SIG-M5 treated with dmso at 0.1 percent for 504 hours (cell line): ENCODE data around the gene TMEM250.
A peak's percentile ranks its signal among the peaks of the same experiment; 100 is the strongest.

ENCODE experiments used
- DNase-seq: peaks from one replicate; lab custom pipeline; 2025; ENCODE audit not compliant: unreplicated experiment; lab: John Stamatoyannopoulos, UW

The TMEM250 gene

GRCh38 chr9:136147890-136148714 lies 29.4 kb upstream of the TMEM250 start:
- DNase-seq, result no peak

- no peak for DNase-seq
Observed at GRCh38 chr9:136147038-136147889, 28.6 kb upstream of the TMEM250 start.

DNA sequence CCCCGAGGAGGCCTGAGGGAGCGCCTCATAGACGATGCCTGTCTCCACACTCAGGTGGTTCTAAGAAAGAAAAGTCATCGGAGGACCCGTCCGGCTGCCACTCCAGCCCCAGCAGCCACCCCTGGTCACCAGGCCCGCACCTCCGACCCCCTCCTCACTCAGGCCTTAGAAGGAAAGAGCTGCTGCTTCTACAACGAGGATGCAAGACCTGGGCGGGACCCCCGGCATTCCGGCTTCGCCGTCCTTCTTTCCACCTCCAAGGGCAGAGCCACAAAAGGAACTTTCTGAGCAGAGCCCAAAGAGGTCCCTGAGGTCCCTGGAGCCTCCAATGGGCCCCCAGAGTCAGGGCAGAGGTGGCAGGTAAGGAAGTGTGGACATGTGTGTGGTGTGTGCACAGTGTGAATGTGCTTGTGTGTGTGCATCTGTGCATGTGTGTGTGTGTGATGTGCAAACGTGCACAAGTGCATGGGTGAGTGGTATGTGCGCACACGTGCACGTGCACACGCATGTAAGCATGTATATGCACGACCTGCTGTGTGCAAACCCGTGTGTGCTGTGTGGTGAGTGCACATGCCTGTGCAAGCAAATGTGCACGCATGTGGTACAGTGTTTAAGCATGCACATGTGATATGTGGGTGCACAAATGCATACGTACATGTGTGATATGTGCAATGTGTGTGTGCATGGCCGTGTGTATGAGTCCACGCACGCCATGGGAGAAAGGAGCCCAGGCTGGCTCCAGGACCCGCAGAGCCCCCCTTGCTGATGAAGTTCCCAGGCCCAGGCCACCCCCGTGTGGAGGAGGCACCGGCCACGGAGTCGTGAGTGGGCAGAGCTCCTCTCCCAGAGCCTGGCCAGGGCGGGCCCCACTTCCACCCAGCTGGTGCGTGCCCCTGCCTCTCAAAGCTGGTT lies 27.7 kb upstream of the TMEM250 start:
- no peak for DNase-seq

DNA sequence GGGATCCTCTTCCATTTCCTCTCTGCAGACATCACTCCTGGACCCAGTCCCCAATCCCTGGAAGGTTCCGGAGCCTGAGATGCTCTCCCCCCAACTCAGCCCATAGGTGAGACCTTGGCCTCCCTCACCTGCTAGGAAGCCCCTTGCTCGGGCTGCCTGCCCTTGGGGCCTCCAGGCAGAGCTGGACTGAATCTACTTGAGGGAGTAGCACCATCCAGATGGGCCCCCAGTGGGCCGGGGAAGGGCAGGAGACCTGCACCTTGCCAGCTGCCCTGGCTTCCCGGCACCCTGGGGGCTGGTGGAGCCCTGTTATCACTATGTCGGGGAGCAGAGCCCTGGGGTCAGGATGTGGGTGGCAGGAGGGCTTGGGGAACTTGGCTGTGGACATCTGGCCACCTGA lies 26.9 kb upstream of the TMEM250 start:
- no peak for DNase-seq

- no peak for DNase-seq
Observed at GRCh38 chr9:136144450-136144849, 25.8 kb upstream of the TMEM250 start.

GRCh38 chr9:136143215-136144001 lies 24.7 kb upstream of the TMEM250 start:
- DNase-seq, result peak; percentile 10

DNA sequence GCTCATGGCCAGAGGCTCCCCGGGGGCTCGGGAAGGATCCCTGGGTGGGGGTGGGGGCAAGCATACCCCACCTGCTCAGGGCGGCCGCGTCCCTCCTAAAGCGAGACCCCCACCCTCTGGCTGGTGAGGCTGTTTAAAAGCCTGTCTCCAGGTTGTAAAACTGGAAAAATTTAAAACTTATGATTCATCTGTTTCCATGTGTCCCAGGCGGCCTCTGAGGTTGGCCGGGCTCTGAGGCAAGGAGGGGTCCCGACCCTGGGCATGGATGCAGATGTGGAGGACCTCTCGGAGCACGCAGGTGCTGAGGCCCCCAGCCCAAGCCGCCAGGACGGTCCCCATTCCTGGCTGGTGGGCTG lies 24.2 kb upstream of the TMEM250 start:
- DNase-seq, result no peak

- DNase-seq, result no peak
Observed at GRCh38 chr9:136142414-136142796, 23.7 kb upstream of the TMEM250 start.

DNA sequence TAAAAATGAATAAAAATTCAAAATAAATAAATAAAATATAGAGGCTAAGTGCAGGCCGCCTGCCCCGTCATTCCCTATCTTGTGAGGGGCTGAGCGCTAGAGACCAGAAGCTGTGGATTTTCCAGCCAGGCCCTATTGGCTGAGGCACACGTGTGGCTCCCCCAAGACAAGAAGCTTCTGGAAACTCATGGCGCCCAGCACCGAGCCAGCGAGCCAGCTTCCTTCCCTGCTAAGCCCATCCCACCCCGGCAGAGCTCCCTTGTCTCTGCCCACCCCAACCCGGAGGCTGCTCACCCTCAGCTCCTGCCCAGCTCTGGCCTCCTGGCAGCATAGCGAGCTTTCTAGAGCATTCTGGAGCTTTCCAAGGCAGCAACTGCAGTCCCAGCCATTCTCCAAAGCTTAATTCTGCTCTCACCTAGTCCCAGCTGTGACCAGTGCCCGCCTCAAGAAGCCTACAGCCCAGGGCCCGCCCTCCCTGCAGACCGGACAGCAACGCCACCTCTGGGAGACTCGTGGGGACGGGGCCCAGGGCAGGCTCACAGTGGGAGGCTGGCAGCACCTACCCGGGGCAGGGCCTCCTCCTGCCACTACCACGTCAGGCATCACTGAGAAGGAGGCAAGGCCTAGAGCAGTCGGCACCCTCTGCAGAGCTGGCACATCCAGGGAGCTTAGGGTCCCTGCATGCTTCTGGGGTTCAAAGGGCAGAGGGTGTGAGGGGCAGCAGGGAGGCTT lies 23.2 kb upstream of the TMEM250 start:
- DNase-seq, result no peak

GRCh38 chr9:136140966-136141365 lies 22.3 kb upstream of the TMEM250 start:
- DNase-seq, result no peak

DNA sequence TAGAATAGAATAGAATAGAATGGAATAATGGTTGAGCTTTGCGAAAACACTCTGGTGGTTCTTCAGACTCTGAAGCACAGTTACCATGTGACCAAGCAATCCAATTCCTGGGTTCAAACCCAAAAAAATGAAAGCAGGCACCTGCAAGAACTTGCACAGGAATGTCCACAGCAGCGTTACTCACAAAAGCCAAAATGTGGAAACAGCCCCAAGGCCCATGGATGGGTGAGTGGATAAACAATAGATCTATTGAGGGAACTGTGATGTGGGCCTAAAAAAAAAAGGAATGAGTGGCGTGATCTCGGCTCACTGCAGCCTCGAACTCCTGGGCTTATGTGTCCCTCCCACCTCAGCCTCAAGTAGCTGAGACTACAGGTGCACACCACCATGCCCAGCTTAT lies 21.4 kb upstream of the TMEM250 start:
- DNase-seq, result no peak

DNA sequence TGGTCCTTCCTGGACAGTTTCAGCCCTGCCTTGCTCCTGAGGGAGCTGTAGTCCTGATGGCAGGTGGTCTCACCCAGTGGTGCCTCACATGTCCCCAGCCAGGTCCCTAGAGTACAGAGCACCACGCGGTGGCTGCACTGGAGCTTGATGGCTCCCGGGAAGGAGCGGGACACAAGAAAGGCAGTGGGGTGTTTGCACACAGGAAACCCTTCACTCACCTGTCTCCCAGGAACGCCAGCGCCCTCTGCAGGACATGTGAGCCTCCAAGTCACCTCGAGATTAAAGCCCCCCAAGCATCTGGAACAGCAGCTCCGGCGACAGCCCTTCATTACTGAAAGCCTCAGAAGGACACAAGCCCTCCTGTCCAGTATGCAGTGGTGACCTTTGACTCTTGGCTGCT lies 19.9 kb upstream of the TMEM250 start:
- DNase-seq, result no peak

DNA sequence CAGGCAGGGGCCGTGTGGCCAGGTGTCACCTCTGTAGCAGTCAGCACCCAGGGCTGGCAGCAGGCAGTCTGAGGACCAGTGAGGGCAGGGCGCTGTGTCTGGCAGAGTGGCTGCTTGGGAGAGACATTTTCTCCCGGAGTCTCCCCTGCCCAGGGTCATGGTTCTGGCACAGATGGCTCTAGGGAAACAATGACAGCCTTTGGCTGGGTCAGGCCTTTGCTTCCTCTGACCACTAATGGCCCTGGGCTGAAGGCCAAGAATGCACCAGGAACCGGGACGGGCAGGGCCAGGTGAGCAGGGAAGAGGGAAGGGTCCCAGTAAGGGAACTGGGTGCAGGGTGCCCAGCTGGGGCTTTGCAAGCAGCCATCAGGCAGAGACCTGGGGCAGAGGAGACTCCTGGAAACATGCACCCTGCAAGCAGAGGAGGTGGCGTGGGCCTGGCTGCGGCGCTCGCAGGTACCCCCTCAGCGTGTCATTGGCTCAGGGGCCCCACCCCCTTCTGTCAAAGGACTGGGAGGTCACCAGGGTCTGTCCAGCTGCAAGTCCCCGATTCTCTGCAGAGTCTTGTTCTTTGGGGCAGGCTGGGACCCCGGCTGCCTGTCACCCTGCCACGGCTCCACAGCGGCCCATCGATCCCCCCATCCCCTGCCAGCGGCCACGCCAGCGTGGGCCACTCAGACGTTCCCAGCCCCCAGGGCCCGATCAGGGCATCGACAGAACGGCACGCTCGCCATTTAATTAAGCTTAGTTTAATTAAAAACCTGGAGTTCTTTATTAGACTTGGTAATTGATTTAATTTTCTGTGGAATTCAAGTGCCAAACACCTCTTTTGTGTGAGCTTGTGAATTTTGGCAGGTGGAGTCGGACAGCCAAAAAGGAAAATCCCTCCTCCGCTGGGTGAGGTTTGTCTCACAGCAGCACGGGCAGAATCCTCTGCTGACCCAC lies 18.9 kb upstream of the TMEM250 start:
- DNase-seq, result no peak

- DNase-seq, result no peak
Observed at GRCh38 chr9:136136127-136136925, 17.7 kb upstream of the TMEM250 start.

DNA sequence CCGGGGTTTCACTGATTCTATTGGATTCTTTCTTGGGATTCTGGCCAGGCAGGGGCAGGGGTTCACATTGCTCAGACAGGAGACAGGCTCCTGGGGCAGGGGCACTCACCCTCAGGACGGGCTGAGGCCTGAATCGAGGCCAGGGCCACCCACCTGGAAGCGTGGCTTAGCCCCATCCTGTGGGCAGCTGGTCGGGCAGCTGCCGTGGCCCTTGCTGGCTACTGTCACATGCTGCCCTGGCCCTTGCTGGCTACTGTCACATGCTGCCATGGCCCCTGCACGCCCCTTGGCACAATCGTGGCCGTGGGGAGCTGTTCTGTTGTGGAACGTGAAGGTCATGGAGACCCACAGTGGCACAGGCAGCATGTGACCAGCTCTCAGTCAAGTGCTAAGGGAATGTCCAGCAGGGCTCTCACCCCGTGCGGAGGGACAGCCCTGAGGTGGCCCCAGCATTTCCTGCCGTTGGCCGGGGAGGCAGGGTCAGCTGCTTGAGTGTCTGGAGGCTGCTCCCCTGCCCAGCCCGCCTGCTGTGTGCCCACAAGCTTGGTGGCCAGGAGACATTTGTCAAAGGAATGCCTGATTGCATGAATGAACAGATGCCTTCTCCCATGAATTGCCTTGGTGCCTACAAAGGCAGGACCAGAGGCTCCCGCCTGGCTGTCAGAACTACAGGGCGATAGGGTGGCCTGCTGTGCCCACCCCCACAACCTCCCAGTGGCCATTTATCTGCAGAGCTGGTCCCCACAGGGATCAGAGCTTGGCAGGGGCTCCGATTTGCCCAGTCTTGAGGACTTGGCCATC lies 16.9 kb upstream of the TMEM250 start:
- DNase-seq, result no peak

- no peak for DNase-seq
Observed at GRCh38 chr9:136133959-136134484, 15.3 kb upstream of the TMEM250 start.
